Gastrocnemius medialis (tissue), 4 donors: ENCODE results near the gene RAB15. TPM values are rescaled to one million over a fixed set of nuclear protein-coding genes. Genes with fewer than 3 reads are reported as not detected.
A peak's percentile ranks its signal among the peaks of the same experiment; 100 is the strongest.

Experiments used
- ATAC-seq, 2 donors: fragments of 150-250 bp; one replicate each; pipeline ENCODE4 v1.9.1; 2016
- DNase-seq, 2 donors: peaks; one replicate each; pipeline ENCODE4 v3.0.0-alpha.2; 2019
- H3K27ac ChIP-seq, 4 donors: fragments of 200-600 bp; sonication (generic); 1 replicate in 1 of 4; 2 replicates in 3 of 4; pipeline ENCODE4 v1.5.1; 2016 to 2018; ENCODE audit warnings: mild to moderate bottlenecking in 2 of 4, moderate library complexity in 1 of 4
- H3K27me3 ChIP-seq, 3 donors: fragments of 200-600 bp; sonication (generic) in 2 of 3; 1 replicate in 1 of 3; 2 replicates in 2 of 3; pipeline versions ENCODE4 v1.5.1 to v1.6.0; 2016 to 2019; ENCODE audit warnings: mild to moderate bottlenecking in 1 of 3, moderate library complexity in 1 of 3
- H3K36me3 ChIP-seq, 2 donors: fragments of 200-600 bp; sonication (generic) in 1 of 2; one replicate each; pipeline ENCODE4 v1.5.1; 2017 to 2018
- H3K4me1 ChIP-seq, 2 donors: fragments of 200-600 bp; sonication (generic) in 1 of 2; one replicate each; pipeline ENCODE4 v1.5.1; 2016 to 2017; ENCODE audit warnings: mild to moderate bottlenecking in 2 of 2
- H3K4me3 ChIP-seq, 4 donors: fragments of 200-600 bp; sonication (generic) in 3 of 4; 1 replicate in 1 of 4; 2 replicates in 3 of 4; pipeline ENCODE4 v1.5.1; 2016 to 2019; ENCODE audit warnings: mild to moderate bottlenecking in 2 of 4
- H3K9me3 ChIP-seq, 3 donors: fragments of 200-600 bp; sonication (generic) in 2 of 3; 1 replicate in 1 of 3; 2 replicates in 2 of 3; pipeline ENCODE4 v1.5.1; 2016 to 2019
- POLR2A ChIP-seq, 2 donors: fragments of 450-650 bp; IDR thresholded peaks; one replicate each; pipeline ENCODE4 v1.6.1; 2017; ENCODE audit warnings: antibody characterized with exemption in 2 of 2, mild to moderate bottlenecking in 2 of 2, moderate library complexity in 2 of 2
- in situ Hi-C, 4 donors: fragments of 200-750 bp; cut with MboI; loops; one replicate each; pipeline versions ENCODE4 v1.15.0 to v1.8.0; 2017; ENCODE audit warnings: low sequenced_read_pairs in 4 of 4
- intact Hi-C: fragments of 100-400 bp; cut with DNase I; formaldehyde crosslinking; loops from one replicate; pipeline ENCODE4 v1.15.1; 2023; ENCODE audit warnings: low total_unique reads
- total RNA-seq, 4 donors: library from RNA; depleted of rRNA; stranded (reverse); fragments of >200 nt; gene quantifications; one replicate each; pipeline versions ENCODE4 v1.1.0 to v1.2.3, GENCODE V29; 2016
- TF ChIP-seq, protein P1 (sequence below), 5 experiments: fragments of 450-650 bp in 3 of 5; fragments of 200-600 bp in 2 of 5; sonication (generic) in 2 of 5; IDR thresholded peaks in 4 of 5; conservative IDR thresholded peaks in 1 of 5; 1 replicate in 4 of 5; 2 replicates in 1 of 5; pipeline ENCODE4 v1.5.1; 2016 to 2019; ENCODE audit warnings: antibody characterized with exemption in 5 of 5, mild to moderate bottlenecking in 3 of 5, moderate library complexity in 3 of 5

Gene RAB15
- total RNA-seq, 4 donors from 2014 or later = 0.51 to 7.3 (median 2.0) TPM

DNA sequence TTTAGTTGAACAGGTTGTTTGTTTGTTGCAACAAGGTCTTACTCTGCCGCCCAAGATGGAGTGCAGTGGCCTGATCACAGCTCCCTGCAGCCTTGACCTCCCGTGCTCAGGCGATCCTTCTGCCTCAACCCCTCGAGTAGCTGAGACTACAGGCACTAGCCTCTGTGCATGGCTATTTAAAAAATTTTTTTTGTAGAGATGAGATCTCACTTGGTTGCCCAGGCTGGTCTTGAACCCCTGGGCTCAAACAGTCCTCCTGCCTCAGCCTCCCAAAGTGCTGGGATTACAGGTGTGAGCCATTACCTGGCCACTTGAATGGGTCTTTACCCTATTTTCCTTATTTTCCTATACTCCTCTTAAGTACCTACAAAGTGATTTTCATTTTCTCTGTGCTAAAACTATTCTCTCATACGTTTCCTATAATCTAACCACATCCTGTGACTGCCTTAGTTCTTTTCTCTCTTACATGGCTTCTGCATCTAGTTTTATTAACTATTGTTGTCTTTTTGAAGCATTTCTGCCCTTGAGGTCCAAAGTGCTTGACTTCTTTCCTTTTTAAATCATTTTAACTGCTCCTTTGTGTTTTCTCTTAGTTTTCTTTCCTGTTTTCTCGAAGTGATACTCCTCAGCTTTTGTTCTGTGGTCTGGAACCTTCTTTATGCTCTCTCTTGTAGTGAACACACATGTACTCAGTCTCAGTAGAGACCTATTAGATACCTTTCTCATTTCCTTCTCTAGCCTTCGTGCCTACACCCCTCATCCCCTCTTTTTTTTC lies 43.7 kb downstream of the RAB15 start:
- DNase-seq (no peak), ATAC-seq (no peak)
- peaks cover 19 to 38% of the 10 kb centered on the region in 2 donors for H3K4me1 ChIP-seq
- no peak overlapping the region for H3K27ac ChIP-seq
- peaks cover 0 to 67% of the 10 kb centered on the region in 2 donors for H3K36me3 ChIP-seq
- intact Hi-C loops = no loop called here
- no peak overlapping the region for H3K4me3 ChIP-seq
- H3K9me3 ChIP-seq = no peaks in the 10 kb centered on the region
- no peaks in the 10 kb centered on the region for H3K27me3 ChIP-seq
- in situ Hi-C loops = no loop called here
- TF ChIP-seq POLR2A (IDR thresholded peaks at IDR 0.05) = no peak
- TF ChIP-seq, protein P1, sequence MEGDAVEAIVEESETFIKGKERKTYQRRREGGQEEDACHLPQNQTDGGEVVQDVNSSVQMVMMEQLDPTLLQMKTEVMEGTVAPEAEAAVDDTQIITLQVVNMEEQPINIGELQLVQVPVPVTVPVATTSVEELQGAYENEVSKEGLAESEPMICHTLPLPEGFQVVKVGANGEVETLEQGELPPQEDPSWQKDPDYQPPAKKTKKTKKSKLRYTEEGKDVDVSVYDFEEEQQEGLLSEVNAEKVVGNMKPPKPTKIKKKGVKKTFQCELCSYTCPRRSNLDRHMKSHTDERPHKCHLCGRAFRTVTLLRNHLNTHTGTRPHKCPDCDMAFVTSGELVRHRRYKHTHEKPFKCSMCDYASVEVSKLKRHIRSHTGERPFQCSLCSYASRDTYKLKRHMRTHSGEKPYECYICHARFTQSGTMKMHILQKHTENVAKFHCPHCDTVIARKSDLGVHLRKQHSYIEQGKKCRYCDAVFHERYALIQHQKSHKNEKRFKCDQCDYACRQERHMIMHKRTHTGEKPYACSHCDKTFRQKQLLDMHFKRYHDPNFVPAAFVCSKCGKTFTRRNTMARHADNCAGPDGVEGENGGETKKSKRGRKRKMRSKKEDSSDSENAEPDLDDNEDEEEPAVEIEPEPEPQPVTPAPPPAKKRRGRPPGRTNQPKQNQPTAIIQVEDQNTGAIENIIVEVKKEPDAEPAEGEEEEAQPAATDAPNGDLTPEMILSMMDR (IDR thresholded peaks at IDR 0.05 in 4 of 5, conservative IDR thresholded peaks at IDR 0.05 in 1 of 5) = no peak

DNA sequence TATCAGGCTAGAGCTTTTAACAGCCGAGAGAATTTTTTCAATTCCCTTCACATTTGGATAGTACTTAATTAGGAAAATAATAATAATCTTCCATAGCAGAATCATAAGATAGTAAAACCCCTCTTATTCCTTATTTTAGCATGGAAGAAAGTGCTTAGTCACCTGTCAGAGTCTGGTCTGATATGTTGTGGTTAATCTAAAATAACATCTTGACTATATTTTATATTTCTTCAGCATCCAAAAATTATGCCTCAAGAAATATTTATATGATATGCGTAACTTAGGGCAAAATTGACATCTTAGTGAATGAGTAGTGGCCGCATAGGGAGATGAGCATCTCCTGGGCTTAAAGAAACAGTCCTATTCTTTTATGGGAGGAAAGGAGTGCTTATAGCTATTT lies 45.1 kb downstream of the RAB15 start:
- peak overlapping the region; percentile 3 to 65 (median 32) for H3K27ac ChIP-seq

DNA sequence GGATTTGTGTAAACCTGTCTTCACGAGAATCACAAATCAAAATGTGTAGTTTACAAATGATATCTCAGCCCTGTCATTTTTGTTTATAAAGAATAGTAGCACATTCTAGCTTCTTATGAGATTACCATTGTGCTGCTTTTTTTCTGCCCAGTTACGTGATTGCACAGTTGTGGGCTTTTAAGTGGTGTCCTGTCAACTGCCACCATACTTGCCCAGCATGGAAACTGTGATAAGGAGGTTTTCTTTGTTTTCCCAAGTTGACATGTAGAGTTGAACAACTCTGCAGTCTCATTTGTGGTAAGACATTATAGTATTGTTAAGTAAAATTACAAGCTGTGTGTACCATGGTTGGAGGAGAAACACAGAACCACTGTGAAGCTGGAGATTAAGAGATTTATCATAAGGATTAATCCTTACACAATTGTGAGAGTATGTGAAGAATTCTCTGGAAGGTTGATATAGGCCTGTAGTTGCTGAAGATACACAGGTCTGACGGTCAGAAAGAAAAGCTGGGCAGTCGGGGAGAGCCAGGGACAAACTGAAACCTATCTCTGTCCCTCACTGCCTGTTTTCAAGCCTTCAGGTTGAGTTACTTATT lies 45.6 kb downstream of the RAB15 start:
- in situ Hi-C loops (no loop called here), intact Hi-C loops (no loop called here)
- Histone ChIP-seq H3K27ac (peak overlapping the region; percentile 3 to 65 (median 32)), H3K27me3 (no peaks in the 10 kb centered on the region), H3K9me3 (no peaks in the 10 kb centered on the region), H3K4me1 (peaks cover 19 to 35% of the 10 kb centered on the region in 2 donors), H3K4me3 (no peak overlapping the region), H3K36me3 (peaks cover 0 to 53% of the 10 kb centered on the region in 2 donors)
- TF ChIP-seq, protein P1 (IDR thresholded peaks at IDR 0.05 in 4 of 5, conservative IDR thresholded peaks at IDR 0.05 in 1 of 5) = no peak
- no peak for TF ChIP-seq POLR2A (IDR thresholded peaks at IDR 0.05)
- peak in 1 of 2 donors; percentile 44 for ATAC-seq
- no peak for DNase-seq

More for the DNA sequence above, 45.1 kb downstream of the RAB15 start:
- no peak for TF ChIP-seq POLR2A (IDR thresholded peaks at IDR 0.05)
- intact Hi-C loops = no loop called here
- Histone ChIP-seq H3K9me3 (no peaks in the 10 kb centered on the region), H3K4me1 (peaks cover 19 to 38% of the 10 kb centered on the region in 2 donors), H3K4me3 (no peak overlapping the region), H3K36me3 (peaks cover 0 to 58% of the 10 kb centered on the region in 2 donors), H3K27me3 (no peaks in the 10 kb centered on the region)
- in situ Hi-C loops = no loop called here
- ATAC-seq = no peak
- DNase-seq = no peak

DNA sequence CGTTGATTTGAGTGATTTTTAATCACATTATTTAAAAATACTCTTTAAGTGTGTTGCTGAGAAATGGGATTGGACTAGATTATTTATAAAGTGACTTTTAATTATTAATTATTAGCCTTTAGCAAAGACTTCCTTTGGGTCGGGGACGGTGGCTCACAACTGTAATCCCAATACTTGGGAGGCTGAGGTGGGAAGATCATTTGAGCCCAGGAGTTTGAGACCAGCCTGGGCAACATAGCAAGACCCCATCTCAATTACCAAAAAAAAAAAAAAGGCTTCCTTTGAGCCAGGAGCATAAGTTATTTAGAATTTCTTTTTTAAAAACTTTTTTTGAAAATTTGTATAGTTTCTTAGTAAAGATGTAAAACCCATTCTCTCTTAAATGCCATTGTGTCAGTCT lies 49.1 kb downstream of the RAB15 start:
- peaks cover 0 to 30% of the 10 kb centered on the region in 2 donors for H3K36me3 ChIP-seq
- H3K27me3 ChIP-seq = no peaks in the 10 kb centered on the region
- H3K4me1 ChIP-seq = peaks cover 27 to 33% of the 10 kb centered on the region in 2 donors
- no peak for TF ChIP-seq POLR2A (IDR thresholded peaks at IDR 0.05)
- TF ChIP-seq, protein P1 (IDR thresholded peaks at IDR 0.05 in 4 of 5, conservative IDR thresholded peaks at IDR 0.05 in 1 of 5) = no peak
- no peak for DNase-seq
- in situ Hi-C loops (no loop called here), intact Hi-C loops (no loop called here)
- H3K27ac ChIP-seq = no peak overlapping the region
- ATAC-seq = no peak
- no peaks in the 10 kb centered on the region for H3K9me3 ChIP-seq
- H3K4me3 ChIP-seq = no peak overlapping the region

DNA sequence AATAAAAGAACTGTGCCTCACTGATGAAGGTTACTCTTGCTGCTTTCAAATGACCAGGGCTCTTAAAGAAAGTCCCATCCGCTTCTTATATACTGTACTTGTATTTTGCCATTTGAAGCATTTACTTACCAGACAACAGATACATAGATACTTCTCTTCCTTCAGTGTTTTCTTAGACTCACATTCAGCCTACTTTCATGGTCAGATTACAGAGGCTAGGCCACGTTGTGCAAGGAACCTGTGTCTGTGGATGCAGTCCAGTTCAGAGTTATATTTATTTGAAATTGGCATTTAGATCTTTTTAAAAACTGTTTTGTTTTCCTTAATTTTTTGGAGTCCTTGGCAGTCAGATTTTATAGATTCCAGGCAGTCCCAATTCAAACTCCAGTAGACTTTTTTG lies 51.7 kb downstream of the RAB15 start:
- Histone ChIP-seq H3K9me3 (no peaks in the 10 kb centered on the region), H3K27me3 (no peaks in the 10 kb centered on the region), H3K36me3 (peaks cover 0 to 15% of the 10 kb centered on the region in 2 donors), H3K27ac (peak overlapping the region in 1 of 4 donors; percentile 22), H3K4me3 (no peak overlapping the region), H3K4me1 (peaks cover 40 to 42% of the 10 kb centered on the region in 2 donors)
- TF ChIP-seq, protein P1 (IDR thresholded peaks at IDR 0.05 in 4 of 5, conservative IDR thresholded peaks at IDR 0.05 in 1 of 5) = no peak
- no peak for TF ChIP-seq POLR2A (IDR thresholded peaks at IDR 0.05)
- DNase-seq (no peak), ATAC-seq (peak; percentile 26 to 57)
- in situ Hi-C loops (no loop called here), intact Hi-C loops (no loop called here)
